Measurements from ENCODE around the gene SEL1L2. TPM values are rescaled to one million over a fixed set of nuclear protein-coding genes. Genes with fewer than 3 reads are reported as not detected.

SEL1L2 gene
- total RNA-seq, 4 donors from 2014 or later, result 1.4 TPM; not detected in 3

DNA sequence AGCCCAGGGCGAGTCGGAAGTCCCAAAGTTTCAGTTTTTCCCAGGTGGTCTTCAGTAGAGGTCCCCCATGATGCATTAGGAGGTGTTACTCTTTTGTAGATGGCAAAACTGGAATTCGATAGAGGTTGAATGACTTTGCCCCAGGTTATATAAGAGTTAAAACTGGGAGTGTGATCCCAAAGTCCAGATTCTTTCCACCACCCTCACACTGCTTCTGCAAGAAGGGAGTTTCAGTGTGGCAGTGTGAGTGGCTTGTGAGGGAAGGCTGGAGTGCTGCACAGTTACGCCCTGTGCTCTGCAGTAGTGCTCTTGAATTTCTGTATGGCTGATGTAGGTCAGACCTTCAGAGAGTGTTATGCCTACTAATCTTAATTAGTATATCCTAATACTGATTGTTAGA, 175.7 kb downstream of the SEL1L2 start:
- DNase-seq (ENCODE audit: low spot score), result no peak
- ATAC-seq (ENCODE audit: low FRiP score), result no peak
- TF ChIP-seq, protein P1, sequence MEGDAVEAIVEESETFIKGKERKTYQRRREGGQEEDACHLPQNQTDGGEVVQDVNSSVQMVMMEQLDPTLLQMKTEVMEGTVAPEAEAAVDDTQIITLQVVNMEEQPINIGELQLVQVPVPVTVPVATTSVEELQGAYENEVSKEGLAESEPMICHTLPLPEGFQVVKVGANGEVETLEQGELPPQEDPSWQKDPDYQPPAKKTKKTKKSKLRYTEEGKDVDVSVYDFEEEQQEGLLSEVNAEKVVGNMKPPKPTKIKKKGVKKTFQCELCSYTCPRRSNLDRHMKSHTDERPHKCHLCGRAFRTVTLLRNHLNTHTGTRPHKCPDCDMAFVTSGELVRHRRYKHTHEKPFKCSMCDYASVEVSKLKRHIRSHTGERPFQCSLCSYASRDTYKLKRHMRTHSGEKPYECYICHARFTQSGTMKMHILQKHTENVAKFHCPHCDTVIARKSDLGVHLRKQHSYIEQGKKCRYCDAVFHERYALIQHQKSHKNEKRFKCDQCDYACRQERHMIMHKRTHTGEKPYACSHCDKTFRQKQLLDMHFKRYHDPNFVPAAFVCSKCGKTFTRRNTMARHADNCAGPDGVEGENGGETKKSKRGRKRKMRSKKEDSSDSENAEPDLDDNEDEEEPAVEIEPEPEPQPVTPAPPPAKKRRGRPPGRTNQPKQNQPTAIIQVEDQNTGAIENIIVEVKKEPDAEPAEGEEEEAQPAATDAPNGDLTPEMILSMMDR (IDR thresholded peaks at IDR 0.05), result no peak

DNA sequence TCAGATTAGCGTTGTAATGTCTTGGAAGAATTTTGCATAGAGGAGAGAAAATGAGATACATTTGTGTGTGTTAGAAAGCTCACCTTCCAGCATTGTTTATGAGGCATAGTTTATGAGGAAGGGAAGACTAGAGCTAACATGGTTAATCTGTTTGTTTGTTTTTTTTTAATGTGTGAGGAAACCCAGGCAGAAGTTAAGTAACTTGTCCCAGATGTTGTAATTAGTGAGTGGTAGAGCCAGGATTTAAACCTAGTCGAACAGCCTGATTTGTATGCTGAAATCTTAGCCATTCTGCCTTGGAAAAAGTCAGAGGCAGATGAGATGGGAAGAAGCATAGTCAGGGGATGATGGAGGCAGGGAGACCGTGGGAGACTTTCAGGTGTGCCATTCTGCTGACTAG, 176.5 kb downstream of the SEL1L2 start:
- TF ChIP-seq, protein P1 (IDR thresholded peaks at IDR 0.05), result no peak
- ATAC-seq (ENCODE audit: low FRiP score) (no peak), DNase-seq (ENCODE audit: low spot score) (no peak)

DNA sequence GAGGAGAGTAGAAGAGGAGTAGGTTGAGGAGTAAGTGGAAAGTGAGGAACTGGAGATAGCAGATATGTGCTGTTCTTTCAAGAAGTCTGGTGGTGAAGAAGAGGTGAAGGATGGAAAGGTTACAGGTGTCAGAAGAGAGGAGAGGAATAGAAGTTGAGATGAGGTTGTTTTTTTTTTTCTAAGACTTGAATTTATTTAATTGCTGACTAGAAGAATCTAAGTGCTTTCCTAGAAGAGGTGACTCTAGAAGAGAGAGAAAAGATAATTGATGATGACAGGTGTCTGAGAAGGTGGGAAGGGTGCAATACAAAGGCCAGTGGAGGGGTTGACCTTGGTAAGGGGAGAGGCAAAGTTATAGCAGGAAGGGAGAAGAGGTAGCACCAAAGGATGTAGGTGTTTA, 180.0 kb downstream of the SEL1L2 start:
- DNase-seq (ENCODE audit: low spot score) (no peak), ATAC-seq (ENCODE audit: low FRiP score) (no peak)
- TF ChIP-seq, protein P1 (IDR thresholded peaks at IDR 0.05), result no peak

DNA sequence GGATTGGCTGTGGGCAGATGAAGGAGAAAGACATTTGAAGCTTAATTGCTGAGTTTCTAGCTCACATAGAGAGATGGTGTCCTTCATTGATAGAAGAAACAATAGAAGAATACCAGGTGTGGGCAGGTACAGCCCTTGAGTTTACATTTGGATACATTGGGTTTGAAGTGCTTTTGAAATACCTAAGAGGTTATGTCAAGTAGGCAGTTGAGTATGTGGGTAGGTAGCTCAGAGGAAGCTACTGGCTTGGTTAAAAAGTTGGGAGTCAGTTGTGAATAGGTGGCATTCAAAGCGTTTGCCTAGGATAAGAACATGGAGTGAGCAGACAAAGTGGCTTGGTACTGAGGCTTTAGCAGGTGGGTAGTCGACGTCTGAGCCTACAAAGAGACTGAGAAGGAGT, 180.6 kb downstream of the SEL1L2 start:
- DNase-seq (ENCODE audit: low spot score) (no peak), ATAC-seq (ENCODE audit: low FRiP score) (no peak)
- TF ChIP-seq, protein P1 (IDR thresholded peaks at IDR 0.05), result no peak

DNA sequence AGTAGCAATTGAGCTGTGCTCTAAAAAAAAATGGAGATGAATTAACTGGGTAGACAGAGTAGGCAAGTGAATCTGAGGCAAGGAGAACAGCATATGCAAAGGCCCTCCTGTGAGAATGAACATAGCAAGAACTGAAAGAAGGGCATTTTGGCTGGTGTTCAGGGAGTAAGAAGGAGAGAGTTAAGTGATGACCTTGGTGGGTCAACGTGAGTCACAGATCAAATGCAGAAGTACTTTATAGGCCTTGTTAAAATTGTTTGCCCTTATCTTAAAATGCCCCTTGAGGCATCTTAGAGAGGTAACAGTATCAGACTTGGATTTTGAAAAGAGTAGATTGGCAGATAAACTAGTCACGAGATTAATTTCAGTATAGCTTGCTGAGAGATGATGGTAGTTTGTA, 181.0 kb downstream of the SEL1L2 start:
- DNase-seq (ENCODE audit: low spot score), result no peak
- ATAC-seq (ENCODE audit: low FRiP score), result no peak
- TF ChIP-seq, protein P1 (IDR thresholded peaks at IDR 0.05), result no peak

DNA sequence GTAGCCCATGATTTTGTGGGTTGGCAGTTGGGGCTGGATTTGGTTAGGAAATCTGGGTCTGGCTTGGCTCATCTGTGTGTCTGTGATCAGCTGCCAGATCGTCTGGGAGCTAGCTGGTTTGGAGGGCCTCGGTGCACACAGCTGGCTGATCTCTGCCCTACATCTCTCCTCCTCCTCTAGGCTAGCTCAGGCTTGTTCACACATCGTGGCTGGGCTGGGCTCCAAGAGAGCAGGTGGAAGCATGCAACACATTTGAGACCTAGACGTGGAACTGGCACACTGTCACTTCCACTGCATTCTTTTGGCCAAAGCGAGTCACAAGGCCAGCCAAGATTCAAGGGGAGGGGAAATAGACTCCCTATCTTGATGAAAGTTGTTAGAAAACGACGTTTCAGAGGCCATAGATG, 189.7 kb downstream of the SEL1L2 start:
- ATAC-seq (ENCODE audit: low FRiP score), result no peak
- TF ChIP-seq, protein P1 (IDR thresholded peaks at IDR 0.05), result no peak
- DNase-seq (ENCODE audit: low spot score), result no peak

DNA sequence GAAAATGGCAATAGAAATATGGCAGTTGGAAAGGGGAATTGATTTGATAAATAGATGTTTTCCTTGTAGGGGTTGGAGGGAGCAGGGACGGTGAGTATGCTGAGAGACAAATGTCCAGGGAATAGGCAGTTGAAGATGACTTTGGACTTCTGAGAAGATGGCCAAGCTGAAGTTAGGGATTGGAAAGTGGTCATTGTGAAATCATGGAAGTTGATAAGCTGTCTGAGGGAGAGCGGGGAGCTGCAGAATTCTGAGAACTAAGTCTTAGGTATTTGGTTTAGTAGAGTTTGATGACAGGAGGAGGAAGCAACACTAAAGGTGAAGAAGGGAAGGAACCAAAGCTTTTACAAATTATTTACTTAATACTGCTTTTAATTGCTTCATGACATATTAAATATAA, 190.4 kb downstream of the SEL1L2 start:
- TF ChIP-seq, protein P1 (IDR thresholded peaks at IDR 0.05), result no peak
- ATAC-seq (ENCODE audit: low FRiP score) (no peak), DNase-seq (ENCODE audit: low spot score) (no peak)

Small RNAs within 50 kb of the gene (small RNA-seq; reads per million reads assigned to genes)
- gene RNU6-278P (not detected), gene RPS3P1 (not detected)

Other genes starting within 250 kb of the SEL1L2 start
- 10 to 100 TPM; 11.2 to 25.1 (median 15.2) TPM for gene ESF1, start 205.7 kb downstream of the SEL1L2 start, total RNA-seq
- 10 to 100 TPM; 11.4 to 19.5 (median 14.7) TPM for gene NDUFAF5, start 205.6 kb downstream of the SEL1L2 start, total RNA-seq
- gene MACROD2, start 4.9 kb upstream of the SEL1L2 start, total RNA-seq, result 10 to 100 TPM in 1 of 4 donors, 1 to 10 TPM in 3; 6.8 to 54.1 (median 7.4) TPM

Data from omental fat pad (tissue), 4 donors.